Umbilical cord (tissue), 2 donors: ENCODE results near the gene FCAMR. TPM values are rescaled to one million over a fixed set of nuclear protein-coding genes. Genes with fewer than 3 reads are reported as not detected.

Source experiments
- DNase-seq: peaks from one replicate; pipeline ENCODE4 v3.0.0-alpha.2; 2015; ENCODE audit warnings: low spot score
- total RNA-seq: library from RNA; depleted of rRNA; stranded (reverse); fragments of >200 nt; gene quantifications from one replicate; pipeline ENCODE4 v1.2.3, GENCODE V29; 2014; ENCODE audit warnings: low replicate concordance; ENCODE audit not compliant: insufficient read depth

FCAMR gene
- total RNA-seq, 1 donor from 2014 or later, result 2.2 TPM

GRCh38 chr1:207000651-207001291, 30.5 kb upstream of the FCAMR start:
- no peak for DNase-seq

- no peak for DNase-seq
Observed at GRCh38 chr1:206998816-206999215, 28.6 kb upstream of the FCAMR start.

- no peak for DNase-seq
Observed at GRCh38 chr1:206992790-206993189, 22.5 kb upstream of the FCAMR start.

GRCh38 chr1:206987873-206988272, 17.6 kb upstream of the FCAMR start:
- DNase-seq, result no peak

- no peak for DNase-seq
Observed at GRCh38 chr1:206986885-206987284, 16.6 kb upstream of the FCAMR start.

- no peak for DNase-seq
Observed at GRCh38 chr1:206986402-206986801, 16.1 kb upstream of the FCAMR start.

- no peak for DNase-seq
Observed at GRCh38 chr1:206985162-206985749, 15.0 kb upstream of the FCAMR start.

- peak; percentile 67 for DNase-seq
Observed at GRCh38 chr1:206982216-206982615, 12.0 kb upstream of the FCAMR start.

- peak; percentile 23 for DNase-seq
Observed at GRCh38 chr1:206979379-206980043, 9.3 kb upstream of the FCAMR start.

- DNase-seq, result no peak
Observed at GRCh38 chr1:206978259-206978658, 8.0 kb upstream of the FCAMR start.

GRCh38 chr1:206975306-206975705, 5.0 kb upstream of the FCAMR start:
- no peak for DNase-seq

GRCh38 chr1:206974140-206974539, 3.9 kb upstream of the FCAMR start:
- DNase-seq, result no peak

- no peak for DNase-seq
Observed at GRCh38 chr1:206972728-206973127, 2.5 kb upstream of the FCAMR start.

GRCh38 chr1:206971029-206971655, 882 bp upstream of the FCAMR start:
- DNase-seq, result no peak

GRCh38 chr1:206969090-206969489, 1.2 kb downstream of the FCAMR start:
- peak; percentile 74 for DNase-seq

GRCh38 chr1:206967096-206967849, 3.0 kb downstream of the FCAMR start:
- DNase-seq, result peak; percentile 40

GRCh38 chr1:206965781-206966180, 4.5 kb downstream of the FCAMR start:
- DNase-seq, result no peak

GRCh38 chr1:206963740-206964139, 6.5 kb downstream of the FCAMR start:
- DNase-seq, result no peak

- DNase-seq, result no peak
Observed at GRCh38 chr1:206963119-206963712, 7.0 kb downstream of the FCAMR start.

- no peak for DNase-seq
Observed at GRCh38 chr1:206962272-206962671, 8.0 kb downstream of the FCAMR start.

GRCh38 chr1:206961668-206962067, 8.6 kb downstream of the FCAMR start:
- no peak for DNase-seq
